Fibroblast of skin of abdomen (primary cell): ENCODE results near the gene SDE2.
"Not testable (repeated sequence)": the region's sequence is repeated elsewhere in the genome, so short reads cannot be mapped to it uniquely, and the experiment has no call there.

Source experiments
- DNase-seq: peaks from one replicate; pipeline ENCODE4 v3.0.0-alpha.2; 2013

Gene SDE2

DNA sequence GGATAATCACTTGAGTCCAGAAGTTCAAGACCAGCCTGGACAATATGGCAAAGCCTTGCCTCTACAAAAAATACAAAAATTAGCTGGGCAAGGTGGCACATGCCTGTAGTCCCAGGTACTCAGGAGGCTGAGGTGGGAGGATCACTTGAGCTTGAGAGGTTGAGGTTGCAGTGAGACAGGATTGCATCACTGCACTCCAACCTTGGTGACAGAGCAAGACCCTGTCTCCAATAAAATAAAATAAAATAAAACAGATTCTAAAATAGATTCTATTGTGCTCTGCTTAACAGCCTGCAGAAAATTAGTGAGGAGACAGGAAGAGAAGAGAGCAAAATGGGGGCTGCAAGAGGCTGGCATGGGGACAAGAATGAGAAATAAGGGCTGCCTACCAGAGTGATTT, 7.5 kb upstream of the SDE2 start:
- no peak for DNase-seq

DNA sequence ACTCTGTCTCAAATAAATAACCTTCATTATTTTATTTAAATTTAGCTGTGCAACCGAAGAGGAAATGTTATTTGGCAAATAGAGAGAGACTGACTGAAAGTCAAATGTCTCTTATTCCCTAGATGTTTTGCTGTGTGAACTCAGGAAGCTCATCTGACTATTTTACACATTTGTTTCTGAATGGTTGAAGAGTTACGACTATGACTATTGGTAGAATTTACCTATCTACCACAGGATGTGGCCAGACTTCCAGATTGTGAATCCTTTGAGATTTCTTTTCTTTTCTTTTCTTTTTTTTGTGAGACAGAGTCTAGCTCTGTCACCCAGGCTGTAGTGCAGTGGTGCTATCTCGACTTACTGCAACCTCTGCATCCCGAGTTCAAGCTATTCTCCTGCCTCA, 5.3 kb upstream of the SDE2 start:
- no peak for DNase-seq

DNA sequence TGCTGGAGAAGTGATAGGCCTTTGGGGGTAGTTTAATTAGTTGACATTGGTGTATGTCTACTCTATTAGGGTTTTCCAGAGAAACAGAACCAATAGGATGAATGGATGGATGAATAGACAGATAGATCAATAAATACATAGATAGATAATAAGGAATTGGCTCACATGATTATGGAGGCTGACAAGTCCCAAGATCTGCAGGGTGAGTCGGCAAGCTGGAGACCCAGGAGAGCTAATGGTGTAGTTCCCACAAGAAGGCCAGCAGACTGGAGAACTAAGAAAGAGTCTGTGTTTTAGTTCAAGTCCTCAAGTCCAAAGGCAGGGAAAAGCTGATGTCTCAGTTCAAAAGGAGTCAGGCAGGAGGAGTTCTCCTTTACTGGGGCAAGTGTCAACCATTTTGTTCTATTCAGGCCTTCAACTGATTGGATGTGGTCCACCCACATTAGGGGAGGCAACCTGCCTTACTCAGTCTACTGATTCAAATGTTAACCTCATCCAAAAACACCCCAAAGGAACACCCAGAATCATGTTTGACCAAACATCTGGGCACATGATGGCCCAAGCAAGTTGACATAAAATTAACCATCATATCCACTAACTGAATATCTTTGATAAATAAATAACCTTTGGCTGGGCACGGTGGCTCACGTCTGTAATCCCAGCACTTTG, 4.5 kb upstream of the SDE2 start:
- no peak for DNase-seq

DNA sequence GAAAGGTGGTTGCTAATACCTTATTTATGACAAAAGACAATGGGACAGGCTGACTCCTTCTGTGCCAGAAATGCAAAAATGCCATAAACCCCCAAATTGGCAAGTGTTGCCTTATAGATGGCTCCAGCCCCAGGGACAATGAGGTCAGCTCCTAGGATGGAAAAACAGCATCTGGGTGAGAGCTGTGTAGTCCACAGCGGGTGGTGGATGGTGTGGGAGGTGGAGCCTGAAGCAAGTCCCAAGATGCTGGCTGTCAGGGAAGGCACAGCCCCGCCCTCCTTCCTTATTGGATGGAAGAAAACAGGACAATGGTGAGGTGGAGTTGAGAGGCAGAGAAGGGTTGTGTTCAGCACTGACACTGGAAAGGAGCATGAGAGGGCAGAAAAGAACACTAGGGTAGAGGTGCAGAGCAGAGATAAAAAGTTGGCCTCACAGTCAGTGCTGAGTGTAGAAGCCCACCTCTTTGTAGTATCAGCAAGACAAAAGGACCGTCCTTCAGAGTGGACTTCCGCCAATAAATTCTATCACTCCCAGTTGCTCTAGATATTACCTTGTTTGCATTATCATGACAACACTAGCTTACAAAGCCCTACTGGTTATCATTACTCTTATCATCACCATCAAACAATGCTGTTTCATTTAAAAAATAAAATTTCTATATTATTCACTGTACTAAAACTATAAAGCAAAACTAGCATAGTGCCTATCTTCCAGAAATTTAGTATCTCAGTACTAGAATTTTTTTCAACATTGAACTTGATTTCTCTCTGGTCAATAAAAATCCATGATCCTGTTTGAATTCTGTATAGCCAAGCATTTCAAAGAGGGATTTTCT, 3.7 kb upstream of the SDE2 start:
- peak; percentile 8 for DNase-seq

DNA sequence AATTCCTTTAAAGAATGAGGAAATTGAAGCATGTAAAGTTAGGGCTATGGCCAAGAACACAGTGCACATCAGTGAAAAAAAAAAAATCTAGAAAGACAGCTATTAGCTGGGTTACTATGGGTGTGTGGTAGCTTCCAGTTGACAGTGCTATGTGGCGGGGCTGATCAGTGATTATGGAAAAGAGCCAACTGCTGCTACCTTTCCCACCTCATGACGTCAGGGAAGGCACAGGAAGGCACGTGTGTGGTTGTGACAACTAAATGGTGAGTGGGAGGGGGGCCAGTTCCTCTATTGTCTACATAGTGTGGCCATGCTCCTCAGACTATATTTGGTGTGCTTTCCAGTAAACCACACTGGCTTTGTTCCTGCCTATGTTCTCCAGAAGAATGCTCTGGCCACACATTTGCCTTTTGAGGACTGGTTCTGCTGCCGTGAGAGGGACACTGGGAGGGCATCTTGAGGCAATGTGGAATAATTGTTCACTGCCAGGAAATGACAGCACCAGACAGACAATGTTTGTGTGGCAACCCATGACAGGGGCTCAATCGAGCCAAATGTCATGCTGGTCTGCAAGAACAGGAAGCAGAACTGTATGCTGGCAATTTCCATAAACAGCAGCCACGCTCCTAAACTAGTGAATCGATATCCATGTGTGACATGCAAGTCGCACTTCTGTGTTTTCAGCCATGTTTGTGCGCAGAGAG, 3.0 kb upstream of the SDE2 start:
- DNase-seq = peak; percentile 11

DNA sequence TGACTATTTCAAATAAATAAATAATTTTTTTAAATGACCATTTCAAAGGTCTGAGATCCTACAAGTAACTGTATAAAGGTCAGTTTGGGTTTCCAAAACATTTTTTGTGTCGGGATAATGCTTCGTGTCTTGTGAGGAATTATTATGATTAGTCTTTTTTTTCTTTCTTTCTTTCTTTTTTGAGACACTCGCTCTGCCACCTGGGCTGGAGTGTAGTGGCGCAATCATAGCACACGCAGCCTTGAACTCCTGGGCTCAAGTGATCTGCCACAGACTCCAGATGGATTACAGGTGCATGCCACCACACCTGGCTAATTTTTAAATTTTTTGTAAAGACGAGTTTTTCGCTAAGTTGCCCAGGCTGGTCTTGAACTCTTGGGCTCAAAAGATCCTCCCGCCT, 1.9 kb upstream of the SDE2 start:
- no peak for DNase-seq

DNA sequence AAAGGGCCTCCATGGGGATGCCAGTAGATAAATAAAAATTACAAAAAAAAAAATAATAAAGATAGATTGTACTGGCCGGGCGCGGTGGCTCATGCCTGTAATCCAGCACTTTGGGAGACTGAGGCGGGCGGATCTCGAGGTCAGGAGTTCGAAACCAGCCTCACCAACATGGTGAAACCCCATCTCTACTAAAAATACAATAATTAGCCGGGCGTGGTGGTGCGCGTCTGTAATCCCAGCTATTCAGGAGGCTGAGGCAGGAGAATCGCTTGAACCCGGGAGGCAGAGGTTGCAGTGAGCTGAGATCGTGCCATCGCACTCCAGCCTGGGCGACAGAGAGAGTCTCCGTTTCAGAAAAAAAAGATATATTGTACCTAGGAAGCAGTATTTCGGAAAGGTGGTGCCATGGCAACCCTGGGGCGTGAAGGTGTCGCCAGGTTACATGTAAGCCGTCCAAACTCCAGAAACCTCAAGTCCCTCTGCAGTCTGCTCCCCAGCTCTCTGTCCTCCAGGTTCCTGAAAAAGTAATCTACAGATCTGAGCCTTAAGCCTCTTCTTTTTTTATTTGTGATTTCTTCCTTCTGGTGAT, 1.4 kb upstream of the SDE2 start:
- not testable (repeated sequence) for DNase-seq

DNA sequence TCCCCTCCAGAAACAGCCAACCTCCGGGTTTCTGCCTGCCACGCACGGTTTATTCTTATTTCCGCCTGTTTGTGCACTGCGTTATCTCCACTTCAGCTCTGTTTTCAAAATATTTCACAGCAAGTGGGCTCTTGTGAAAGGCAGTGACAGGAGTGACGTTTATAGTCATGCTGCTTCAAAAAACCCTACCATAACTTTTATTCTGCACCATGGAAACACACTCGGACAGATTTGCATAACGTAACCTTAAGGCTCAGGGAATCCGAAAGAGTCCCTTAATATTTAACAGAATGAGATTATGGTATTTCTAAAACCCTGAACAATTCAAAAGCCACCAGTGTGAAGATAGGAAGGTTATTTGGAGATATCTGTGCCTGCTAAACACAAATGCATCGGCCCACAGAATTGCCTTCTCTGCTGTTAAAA, 782 bp upstream of the SDE2 start:
- no peak for DNase-seq

DNA sequence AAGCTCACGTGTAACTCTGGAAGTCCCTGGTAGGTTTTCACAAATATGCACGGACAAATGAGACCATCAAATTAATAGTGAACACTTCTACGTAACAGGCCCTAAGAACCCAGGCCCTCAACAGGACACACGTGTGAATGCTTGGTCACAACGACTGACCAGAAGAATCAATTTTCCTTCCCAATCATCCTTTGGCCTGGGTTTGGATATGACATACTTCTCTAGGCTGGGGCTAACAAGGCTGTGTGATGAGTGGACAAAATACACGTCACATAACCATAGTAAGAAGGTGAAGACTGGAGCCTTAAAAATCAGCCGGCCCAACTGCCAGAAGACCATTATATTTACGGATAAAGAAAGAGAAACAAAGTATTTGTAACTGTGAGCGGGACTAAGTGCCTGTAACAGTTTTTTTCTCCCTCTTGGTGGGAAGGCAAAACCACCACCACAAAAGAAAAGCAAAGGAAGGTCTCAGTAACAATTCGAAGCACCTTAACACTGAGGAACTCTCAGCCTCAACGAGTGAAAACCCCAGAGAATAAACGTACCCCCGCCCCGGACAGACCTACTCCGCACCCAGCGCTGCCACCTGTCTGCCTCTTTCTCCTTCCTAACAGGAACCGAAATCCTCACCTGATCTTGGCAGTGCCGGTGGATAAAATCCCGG, 450 bp downstream of the SDE2 start:
- DNase-seq = peak; percentile 8

DNA sequence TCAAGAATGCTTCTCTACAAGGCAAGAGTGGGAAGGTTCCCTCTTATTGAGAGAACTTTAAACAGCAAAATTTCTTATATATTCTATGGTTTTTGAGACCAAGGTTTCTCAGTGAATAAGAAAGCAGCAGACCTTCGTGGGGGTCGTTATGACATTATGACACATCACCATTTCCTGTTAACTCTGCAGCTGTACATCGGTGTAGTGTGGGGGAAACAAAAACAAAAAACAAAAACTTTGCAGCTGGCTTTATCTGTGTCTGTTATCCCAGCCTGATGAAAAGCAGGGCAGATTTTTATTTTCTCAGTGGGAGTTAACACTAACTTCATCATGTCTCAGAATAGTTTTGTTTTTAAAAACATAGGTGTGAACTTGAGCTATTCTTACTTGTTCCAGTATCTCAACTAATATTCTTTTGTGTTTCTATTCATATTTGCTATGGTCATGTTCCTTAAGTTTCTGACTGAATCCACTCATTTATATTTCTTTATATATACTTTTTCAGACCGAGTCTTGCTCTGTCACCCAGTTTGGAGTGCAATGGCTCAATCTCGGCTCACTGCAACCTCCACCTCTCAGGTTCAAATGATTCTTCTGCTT, 2.1 kb downstream of the SDE2 start:
- peak; percentile 13 for DNase-seq

DNA sequence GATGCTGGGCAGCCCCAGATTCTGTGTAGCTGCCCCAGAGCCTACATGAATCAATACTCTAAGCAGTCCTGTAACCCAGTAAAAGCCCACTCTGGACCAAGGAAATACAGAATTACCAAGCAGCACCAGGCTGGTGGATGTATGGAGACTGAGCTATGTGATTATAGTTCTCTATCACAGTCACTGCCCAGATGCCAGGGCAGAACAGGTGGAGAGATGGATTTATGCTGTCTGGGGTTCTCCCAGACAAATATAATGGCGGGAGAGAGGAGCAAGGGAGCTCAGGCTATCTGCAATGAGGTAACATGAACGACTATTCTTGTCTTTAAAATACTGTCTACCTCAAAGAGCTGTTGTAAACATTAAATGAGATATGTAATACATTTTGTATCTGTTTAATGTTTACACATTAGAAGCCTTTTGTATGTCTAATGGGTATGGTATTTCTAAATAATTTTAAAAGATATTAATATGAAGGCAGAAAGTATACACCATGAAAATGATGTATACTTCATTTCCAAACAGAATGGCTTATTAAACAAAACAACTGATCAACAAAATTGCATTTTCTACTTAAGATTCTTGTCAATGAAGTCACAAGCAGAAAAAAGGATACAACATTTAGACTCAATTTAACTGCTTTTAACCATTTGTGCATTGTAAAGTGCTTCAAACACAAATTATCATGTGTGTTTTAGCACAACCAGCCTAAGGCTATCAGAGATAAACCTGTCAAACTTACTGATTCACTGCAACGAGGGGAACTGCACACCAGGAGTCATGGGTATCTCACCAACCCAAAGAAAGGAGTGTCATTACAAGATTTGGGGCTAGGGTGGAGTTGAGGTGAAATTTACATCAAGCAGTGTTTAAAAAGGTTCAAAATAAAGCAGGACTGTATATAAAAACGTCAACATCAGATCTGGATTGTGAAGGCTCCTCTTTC, 3.0 kb downstream of the SDE2 start:
- no peak for DNase-seq

DNA sequence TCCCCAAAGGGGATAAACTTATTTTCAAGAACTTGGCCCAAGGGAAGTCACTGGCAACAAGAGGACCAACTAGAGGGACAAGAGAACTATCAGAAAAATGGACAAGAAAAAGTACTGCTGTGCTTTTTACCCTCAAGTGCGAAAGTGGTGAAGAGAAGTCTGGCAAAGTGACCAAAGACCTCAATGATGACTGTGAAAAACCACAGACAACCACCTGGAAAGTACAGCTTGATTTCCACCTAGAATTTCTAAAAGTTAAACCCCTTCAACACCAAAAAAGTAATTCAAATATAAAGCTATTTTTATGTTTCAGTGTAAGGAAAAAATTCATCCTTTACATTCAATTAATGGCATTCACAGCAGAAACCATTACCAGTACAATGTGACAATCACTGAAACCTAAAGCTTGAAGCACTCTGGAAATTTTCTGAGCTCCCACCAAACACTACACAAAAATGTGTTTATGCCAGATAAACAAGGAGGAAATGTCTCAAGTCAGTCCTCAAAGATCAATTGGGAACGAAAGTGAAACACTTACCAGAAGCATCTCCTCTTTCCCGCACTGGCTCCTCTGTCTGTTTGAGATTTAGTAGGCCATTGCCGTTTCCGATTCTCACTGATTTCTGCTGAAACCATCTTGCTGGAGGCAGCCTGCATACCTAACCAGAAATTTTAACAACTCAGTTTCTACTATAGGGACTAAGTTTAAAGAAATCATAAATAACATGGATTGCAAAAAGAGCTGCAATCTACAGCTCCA, 8.3 kb downstream of the SDE2 start:
- DNase-seq = no peak

DNA sequence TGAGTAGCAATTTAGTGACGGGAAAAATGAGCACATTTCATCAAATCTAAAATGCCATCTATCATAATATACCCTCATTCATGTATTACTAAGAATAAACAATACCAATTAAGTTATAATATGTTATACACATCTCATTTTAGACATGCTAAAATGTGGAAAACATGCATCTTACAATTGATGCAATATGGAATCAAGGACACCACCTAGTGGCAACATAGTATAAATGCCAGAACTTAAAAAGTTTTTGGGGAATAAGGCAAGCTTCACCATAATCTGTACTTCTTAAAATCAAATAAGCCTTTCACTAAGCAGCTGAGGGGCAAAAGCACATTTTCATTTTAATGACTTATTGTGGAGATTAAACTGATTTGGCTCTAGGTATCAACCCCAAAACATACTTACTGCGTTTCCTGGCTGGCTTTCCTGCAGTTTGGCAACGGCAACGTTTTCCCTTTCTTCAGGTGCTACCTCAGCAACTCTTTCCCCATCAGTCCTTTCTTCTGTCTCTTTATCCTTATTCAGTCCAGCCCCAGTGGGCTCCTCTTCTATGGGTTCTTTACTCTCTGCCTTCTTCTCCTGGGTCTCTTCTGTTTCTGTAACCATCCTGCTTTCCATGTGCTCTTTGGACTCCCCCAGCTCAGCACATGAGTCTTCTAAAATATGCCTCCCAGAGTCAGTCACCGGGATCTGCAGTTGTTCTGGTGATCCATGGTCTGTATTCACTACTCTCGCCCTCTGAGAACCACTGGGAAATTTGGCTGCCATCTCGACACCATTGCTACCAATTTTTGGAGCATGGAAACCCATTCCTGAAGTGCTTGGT, 11.4 kb downstream of the SDE2 start:
- peak; percentile 28 for DNase-seq

DNA sequence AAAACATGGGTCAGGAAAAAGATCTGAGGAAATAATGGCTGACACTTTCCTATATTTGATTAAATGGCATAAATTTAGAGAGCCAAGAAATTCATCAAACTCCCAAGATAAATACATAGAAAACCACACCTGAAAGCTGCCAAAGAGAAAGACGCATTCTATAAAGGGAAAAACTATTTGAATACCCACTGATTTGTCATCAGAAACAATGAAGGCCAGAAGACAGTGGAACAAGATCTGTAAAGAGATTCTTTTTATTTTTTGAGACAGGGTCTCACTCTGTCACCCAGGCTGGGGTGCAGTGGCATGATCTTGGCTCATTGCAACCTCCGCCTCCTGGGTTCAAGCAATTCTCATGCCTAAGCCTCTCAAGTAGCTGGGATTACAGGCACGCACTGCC, 17.4 kb downstream of the SDE2 start:
- DNase-seq = no peak

DNA sequence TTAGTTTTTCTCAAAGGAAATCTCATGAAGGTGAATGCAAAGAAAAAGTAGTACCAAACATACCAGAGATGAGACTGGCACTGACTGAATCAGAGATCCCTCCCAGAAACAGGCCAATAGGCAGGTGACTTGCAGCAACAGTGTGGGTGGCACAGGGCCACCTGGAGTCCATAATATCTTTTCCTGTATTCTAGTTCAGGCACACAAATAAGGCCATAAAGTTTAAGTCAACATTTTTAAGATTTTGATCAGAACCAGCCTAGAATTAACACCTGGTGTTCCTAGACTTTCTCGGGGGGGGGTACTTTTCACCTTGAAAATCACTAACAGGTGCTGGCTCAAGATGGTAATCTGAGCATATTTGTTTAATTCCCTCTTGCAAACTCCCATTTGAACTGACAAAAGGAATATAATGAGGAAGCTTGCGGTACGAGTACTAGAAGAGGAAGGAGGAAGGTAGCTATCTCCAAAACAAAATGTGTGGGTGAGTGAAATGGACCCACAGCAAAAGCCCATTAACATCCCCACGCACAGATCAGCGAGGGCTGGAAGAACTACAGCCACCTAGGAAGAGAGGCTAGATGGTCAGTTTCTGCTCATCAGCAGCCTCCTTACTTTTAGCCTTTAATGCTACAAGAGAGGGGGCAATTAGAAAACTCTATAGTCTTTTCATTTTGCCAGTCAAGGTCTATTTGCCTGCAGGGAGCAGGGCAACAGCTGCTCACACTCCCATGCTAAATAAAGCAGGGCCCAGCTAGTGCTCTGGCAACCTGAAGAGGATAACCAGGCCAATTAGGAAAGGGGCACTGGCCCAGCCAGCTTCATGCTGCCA, 18.9 kb downstream of the SDE2 start:
- no peak for DNase-seq

DNA sequence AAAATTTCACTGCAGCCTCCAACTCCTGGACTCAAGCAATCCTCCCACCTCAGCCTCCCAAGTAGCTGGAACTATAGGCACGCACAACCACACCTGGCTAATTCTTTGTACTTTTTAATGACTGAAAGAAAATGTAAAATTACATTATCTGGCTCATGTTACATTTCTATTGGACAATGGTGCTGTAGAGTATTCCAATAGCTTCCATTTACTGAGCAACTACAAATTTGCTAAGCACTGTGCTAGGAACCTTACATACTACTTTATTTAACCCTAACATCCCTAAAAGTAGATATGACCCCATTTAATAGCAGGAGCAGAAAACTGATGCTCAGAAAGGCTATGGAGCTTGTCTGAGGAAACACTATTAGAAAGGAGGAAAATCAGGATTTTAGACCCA, 19.7 kb downstream of the SDE2 start:
- no peak for DNase-seq

DNA sequence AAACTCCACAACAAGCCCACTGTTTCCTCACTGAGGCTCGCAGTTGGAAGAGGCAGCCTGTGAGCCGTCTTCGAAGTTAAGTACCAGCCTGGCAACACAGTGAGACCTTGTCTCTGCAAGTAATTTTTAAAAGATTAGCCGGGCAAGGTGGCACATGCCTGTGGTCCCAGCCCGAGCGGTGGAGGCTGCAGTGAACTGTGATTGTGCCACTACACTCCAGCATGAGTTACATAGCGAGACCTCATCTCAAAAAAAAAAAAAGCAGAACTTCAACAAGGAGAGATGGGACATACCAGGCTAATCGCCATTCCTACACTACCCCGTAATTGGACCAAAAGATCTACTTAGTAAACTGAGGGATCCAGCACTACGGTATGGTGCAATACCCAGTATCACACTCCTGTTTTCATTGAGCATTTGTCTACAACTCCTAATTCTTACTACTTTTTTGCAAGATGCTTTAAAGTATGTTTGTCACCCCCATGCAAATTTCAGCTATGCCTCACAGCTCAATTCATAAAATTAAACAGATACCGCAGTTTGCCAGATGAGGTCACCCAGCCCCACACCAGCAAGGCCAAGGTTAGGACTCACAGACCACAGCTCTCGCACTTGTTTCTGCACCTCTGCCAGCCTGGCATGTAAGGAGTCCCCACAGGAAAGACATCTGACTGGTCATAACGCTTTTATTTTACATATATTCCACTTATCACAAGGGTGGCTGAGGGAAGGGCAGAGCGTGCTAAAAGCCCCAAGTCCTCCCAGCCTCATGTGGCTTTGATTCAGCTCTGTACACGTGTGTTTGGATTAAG, 21.0 kb downstream of the SDE2 start:
- no peak for DNase-seq
